ENCODE results near the gene DUSP8.

DUSP8 gene

GRCh38 chr11:1565173-1565903 lies 6.7 kb downstream of the DUSP8 start:
- DNase-seq: no peak

GRCh38 chr11:1564535-1565172 lies 7.4 kb downstream of the DUSP8 start:
- DNase-seq: no peak

DNA sequence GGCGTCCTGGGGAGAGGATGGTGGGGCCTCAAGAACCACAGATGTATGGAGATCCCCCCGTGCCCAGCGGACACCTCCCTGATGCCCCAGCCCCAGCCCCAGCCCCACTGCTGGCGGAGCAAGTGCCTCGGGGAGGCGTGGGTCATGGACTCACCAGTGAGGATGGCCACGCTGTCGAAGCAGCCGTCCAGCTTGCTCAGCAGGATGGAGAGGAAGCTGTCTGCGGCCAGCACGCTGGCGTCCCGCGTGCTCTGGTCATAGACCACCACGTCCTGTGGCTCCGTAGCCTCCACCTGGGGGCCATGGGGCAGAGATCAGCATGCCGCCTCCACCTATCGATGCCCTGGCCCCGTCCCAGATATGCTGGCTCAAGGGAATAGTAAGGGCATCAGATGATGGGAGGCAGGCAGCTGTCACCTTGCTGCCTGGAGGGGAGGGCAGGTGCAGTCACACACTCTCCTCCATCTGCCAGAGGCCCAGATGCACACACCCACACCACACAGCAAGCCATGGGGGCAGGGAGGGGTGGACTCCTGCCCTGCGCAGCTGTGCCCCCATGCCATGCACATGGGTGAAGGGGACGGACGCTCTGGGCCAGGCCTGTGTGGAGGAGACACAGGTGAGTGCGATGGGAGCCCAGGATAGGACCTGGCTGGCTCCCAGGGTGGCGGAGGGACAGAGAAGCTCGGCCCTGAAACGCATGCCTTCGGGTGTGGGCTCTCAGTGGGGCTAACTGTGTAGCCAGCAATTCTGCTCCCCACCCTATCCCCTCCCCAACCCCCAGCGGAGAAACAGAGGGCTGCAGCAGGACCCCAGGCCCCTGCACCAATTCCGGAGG lies 8.2 kb downstream of the DUSP8 start:
- no peak for DNase-seq

GRCh38 chr11:1563149-1563638 lies 8.9 kb downstream of the DUSP8 start:
- DNase-seq: no peak

- DNase-seq: no peak
These were observed 9.5 kb downstream of the DUSP8 start for GRCh38 chr11:1562469-1563148.

GRCh38 chr11:1561955-1562354 lies 10.1 kb downstream of the DUSP8 start:
- no peak for DNase-seq

GRCh38 chr11:1561266-1561665 lies 10.8 kb downstream of the DUSP8 start:
- DNase-seq: no peak

GRCh38 chr11:1560649-1561251 lies 11.3 kb downstream of the DUSP8 start:
- no peak for DNase-seq

DNA sequence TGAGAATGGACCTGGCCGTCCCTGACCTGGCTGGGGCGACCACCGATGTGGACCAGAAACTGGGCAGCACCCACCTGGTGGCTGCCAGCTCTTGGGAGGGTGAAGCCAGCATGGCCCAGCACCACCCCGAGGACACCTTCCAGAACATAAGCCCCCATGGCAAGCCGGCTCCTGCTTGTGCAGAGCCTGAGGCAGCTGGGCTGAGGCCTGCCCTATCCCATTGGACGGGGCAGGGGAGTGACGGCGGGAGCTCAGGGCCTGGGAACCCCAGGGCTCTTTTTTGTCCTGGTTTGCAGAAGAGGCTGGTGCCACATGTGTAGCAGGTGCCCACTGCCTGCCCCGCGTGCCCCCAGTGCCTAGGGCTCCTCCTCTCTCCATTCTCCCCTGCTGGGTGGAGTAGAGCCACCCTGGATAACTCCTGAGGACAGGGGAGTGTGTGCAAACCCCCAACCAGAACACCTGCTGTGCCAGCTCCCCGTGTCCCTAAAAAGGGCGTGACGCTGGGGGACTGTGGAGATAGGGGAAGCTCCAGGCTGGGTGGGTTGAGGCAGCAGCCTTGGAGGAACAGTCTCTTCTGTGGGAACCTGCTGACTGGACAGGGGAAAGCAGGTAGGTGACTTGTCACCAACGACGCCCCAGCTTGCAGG lies 11.9 kb downstream of the DUSP8 start:
- no peak for DNase-seq

DNA sequence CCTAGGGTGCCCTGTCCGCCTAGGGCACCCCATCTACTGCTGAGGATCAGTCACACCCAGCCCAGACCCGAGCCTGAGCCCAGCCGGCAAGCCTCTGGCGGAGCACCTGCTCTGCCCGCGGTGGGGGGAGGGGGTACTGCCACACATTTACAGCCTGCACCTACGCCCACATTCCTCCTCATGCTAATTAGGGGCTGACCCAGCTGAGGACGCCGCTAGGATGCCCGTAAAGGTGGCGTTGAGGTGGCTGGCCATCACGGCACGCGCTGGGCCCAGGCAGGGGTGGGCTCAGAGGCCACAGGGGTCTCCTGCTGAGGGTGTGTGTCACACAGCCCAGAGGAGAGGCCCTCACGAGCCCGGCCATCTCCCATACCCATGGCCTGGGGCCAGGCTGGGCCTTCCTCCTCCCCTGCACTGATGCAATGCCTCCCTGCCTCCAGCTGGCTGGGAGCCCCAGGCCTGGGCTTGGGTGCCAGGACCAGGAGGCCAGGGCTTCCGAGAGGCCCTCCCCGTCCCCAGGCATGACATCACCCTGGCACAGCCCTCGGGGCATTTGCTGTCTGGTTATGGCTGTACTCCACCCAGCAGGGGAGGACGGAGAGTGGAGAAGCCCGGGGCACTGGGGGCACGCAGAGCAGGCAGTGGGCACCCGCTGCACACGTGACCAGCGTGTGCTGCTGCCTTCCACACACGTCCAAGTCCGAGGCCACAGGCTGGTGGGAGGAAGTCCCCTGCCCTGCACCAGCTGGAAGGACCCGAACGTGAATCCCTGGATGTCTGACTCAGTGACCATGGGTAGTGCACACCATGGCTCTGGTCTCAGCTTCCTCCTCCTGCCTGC lies 12.7 kb downstream of the DUSP8 start:
- no peak for DNase-seq

DNA sequence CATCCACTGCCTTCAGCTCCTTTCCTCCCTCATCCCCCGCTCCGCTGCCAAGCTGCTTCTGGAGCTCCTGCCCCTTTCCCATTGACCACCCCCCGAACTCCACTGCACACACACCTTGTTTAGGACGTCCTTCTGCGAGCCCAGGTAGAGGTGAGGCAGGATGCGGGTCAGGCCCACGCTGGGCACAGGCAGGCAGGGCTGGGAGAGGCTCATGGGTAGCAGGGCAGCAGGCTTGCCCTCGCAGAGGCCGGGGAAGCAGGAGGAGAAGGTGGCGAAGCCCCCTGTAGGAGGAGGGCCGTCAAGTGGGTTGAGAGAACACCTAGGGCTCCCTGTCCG lies 13.3 kb downstream of the DUSP8 start:
- DNase-seq: no peak

DNA sequence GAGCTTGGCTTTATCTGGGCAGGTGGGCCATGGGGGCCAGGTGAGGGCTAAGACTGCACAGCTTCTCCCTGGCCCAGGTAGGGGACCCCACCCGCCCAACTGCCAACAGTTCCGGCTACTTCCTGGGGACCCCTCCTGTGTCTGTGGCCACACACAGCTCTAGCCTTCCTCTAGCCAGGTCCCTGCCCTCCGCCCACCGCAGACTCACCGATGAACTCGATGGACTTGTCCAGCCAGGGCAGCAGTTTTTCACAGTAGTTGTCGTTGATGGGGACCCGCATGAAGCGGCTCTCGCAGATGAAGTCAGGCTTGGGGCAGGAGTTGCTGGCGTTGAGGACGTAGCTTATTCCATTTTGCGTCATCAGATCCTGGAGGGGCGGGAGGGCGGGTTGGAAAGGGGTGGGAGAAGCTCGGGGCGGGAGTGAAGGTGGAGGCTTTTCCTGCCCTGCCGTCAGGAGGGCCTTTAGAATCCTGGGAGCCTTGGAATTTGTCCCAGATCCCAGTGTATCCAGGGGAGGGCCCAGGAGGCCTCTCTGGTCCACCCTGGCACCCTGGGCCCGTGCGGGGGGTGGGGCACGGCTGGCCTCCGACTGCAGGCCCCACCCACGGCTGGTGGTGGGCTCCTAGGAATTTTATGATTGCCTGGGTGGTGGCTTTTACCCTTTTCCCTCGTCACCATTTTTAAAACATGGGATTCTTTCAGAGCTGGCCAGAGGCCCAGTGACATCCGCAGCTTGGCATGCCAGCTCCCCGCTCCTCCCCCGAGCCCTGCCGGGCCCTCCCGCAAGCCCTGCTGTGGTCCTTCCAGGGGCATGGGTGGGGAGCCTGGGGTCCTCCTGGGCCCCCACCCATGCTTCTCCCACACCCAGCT lies 13.9 kb downstream of the DUSP8 start:
- no peak for DNase-seq

DNA sequence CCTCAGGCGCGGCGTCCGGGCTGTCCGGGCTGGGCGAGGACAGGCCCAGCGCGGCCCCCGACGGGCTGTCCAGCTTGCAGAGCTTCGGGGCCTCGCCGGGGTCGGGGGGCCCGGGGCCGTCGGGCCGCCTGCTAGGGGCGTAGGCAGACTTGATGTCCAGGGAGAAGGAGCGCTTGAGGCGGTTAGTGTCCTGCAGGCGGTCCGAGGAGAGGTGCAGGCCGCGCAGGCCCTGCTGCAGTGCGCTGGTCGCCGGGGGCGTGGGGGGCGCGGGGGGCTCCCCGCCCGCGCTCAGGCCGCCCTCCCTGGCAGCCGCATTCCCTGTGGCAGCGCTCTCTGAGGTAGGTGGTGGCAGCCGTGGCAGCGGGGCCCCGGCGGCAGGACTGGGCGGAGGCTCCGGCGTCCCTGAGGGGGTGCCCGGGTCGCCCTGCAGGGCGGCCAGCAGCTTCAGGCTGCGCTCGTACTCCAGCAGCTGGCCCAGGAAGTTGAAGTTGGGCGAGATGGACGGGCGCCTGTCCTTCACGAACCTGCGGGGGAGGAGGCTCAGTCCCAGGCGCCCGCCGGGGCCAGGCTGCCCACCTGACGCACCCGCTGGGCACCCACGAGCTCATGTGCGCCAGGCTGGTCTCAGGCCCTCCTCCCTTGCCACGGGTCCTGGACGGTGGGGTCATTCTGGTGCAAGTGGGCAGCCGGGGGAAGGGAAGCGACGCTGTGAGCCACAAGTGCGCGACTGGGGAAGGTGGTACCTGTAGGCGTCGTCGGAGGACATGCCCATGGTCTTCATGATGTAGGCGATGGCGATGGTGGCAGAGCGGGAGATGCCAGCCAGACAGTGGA lies 14.8 kb downstream of the DUSP8 start:
- DNase-seq: no peak

GRCh38 chr11:1556278-1556902 lies 15.7 kb downstream of the DUSP8 start:
- DNase-seq: no peak

- no peak for DNase-seq
These were observed 16.3 kb downstream of the DUSP8 start for GRCh38 chr11:1555713-1556153.

GRCh38 chr11:1554981-1555712 lies 16.9 kb downstream of the DUSP8 start:
- DNase-seq: no peak

- no peak for DNase-seq
These were observed 18.1 kb downstream of the DUSP8 start for GRCh38 chr11:1553808-1554594.

All from activated effector memory CD4-positive, alpha-beta T cell treated with Interleukin-2 at 50 U/mL for 16 hours (primary cell).